RPMI8226 (cell line): Measurements from ENCODE around the gene B3GNT4.
A peak's percentile ranks its signal among the peaks of the same experiment; 100 is the strongest.
"Not testable (repeated sequence)": the region's sequence is repeated elsewhere in the genome, so short reads cannot be mapped to it uniquely, and the experiment has no call there.

Experiments used
- DNase-seq: peaks from one replicate; pipeline ENCODE4 v3.0.0-alpha.2; 2015

B3GNT4 gene

DNA sequence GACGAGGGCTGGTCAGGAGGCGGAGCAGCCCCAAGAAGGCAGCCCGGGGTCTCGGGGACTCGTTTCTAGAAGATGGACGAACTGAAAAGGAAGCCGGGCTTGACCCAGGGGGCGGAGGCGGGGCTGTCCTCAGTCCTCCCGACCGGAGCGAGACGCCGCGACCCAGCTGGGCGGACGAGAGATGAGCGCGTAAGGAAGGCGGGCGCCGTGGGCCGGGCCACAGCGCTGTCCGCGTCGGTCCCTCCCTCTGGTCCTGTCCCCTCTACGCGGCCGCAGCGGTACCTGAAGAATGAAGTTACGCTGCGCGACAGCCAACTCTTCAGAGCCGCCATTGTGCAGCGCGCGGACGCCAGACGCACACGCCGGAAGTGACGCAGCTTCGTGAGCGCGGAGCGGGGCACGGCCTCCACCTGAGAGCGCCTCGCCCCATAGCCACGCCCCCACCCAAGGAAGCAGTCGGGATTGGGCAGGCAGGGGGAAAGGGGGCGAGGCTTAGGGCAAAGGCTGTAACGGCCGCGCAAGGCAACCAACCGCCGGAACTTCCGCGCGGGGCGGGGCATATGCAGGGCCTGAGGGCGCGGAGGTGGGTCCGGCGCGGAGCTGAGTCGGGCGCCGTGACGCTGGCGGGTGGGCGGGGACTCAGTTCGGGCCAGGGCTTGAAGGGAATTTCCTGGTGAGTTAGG is 22.3 kb downstream of the B3GNT4 start, which contains the start of gene DIABLO:
TSS of gene DIABLO (minus strand) at position 370 of the 683 bp plus-strand sequence. CDS start at position 332, 38 bp downstream.
- DNase-seq: peak; percentile 99

DNA sequence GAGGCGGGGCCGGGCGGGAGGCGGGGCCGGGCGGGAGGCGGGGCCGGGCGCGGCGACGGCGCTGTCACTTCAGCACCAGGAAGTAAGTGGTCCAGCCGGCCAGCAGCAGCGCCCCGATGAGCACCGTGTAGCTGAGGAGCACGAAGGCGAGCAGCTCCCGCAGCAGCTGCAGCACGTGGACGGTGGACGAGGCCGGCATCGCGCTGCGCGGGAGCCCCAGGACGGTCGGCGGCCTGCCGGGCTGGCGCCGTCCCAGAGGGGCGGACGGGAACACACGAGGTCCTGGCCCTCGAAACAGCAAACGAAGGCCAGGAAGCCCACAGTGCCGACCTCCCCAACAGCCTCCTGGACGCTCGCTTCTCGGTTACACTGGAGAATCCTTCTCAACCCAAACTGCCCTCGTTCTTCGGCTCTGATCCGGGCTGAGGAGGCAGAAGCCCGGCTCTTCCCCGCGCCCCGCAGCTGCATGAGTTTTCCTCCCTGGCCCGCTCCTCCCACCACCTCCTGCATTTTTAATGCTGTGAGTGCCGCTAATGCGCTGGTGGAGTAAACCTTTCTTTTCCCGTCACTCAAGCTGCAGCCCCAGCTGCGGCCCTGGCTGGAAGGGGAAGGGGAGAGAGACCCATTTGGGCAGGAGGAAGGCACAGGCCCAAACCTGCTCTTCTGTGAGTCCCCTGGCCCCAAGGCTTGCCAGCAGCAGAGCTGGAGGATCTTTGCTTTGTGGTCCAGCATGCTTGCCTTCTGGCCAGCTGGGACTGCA is 23.0 kb downstream of the B3GNT4 start:
- DNase-seq: no peak

DNA sequence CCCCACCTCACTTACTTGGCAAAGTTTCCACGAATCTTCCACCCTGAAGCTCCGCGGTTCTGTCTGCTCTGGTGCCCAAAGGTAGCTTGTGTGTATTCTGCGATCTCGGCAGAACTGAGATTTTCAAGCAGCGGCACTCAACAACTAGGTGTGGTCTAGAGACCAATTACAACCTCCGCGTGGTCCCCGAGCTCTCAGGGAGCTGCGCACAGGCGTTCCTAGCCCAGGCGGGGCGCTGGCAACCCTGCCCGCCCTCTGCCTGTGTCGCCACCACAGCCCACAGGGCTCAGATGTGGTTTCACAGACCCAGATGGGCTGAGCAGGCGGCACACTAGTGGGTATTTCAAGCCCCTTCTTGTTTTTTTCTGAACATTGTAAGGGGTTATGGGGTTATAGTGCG is 23.8 kb downstream of the B3GNT4 start:
- no peak for DNase-seq

DNA sequence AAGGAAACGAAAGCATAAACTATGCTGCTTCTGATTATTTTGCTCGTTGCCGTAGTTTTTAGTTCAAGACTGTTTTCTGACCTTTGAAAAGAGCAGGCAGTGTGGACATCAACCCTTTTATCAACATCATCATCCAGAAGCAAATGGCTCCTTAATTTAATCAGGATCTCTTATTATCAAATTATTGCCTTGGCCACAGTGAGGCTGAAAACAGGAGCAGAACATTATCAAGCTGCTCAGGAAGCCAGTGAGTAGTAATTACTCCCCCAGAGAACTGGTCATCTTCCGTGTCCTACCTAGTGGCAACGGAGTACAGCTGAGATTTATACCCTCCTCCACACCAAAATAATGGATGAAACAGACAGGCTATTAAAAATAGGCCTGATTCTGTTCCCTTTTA is 24.6 kb downstream of the B3GNT4 start:
- DNase-seq: no peak

- DNase-seq: no peak
Observed at GRCh38 chr12:122230798-122231197, 27.3 kb downstream of the B3GNT4 start.

GRCh38 chr12:122232691-122233090 is 29.2 kb downstream of the B3GNT4 start:
- DNase-seq: no peak

- no peak for DNase-seq
Observed at GRCh38 chr12:122235741-122236140, 32.2 kb downstream of the B3GNT4 start.

DNA sequence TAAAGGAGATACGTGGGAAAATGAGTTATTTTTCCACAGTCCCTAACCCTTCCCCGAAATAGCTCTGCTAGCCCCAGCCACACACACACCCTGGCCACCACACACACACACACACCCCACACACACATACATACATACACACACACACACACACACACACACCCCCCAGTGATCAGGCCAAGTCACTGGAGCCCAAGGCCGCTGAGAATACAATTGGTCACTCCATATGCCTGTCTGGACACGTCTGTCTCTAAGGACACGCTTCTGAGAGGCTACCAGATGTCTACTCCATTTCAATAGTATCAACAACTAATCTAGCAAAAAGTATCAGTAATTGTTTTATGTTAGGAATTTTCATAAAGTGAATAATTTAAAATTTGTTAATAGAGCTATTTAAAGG is 35.4 kb downstream of the B3GNT4 start:
- DNase-seq: no peak

- DNase-seq: no peak
Observed at GRCh38 chr12:122243965-122244364, 40.5 kb downstream of the B3GNT4 start.

DNA sequence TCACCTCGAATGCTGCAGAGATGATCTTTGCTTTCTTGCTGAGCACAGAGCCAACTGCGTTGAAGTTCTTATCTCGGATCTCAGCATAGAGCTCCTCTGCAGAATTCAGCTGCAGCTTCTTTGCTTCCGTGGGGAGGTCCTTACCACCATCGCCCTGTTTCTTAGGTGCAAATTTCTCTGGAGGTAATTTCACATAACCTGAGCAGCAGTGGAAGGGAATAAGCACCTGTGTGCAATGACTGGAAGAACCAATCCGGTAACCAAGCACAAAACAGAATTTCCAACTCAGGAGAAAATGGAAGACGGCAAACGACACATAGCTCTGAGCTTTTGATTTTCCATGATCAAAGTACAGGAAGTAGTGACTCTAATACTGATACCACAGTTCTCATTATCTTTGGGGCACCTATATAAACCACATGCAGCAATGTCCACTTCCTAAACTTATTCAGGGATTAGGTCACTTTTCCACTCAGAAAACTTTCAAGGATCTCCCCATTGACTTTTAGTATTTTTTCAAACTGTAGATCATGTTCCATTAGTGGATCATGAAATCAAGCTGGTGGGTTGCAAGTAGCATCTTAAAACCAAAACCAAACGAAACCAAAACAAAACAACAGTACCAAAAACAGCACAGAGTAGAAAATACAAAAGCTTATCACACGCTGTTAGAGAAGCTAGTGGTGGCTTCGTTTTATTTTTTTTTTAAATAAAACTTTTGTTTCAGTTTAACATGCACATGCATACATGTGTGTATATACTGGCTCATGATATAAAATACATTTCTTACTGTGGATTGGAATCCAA is 41.3 kb downstream of the B3GNT4 start:
- no peak for DNase-seq

DNA sequence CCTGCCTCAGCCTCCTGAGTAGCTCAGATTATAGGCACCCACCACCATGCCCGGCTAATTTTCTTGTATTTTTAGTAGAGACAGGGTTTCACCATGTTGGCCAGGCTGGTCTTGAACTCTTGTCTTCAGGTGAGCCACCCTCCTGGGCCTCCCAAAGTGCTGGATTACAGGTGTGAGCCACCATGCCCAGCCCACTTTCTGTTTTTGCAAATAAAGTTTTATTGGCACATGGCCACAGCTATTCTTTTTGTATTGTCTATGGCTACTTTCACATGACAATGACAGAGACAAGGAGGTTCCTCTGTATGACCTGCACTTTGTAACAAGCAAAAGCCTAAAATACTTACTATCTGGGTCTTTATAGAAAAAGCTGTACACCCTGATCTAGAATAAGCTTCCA is 42.0 kb downstream of the B3GNT4 start:
- no peak for DNase-seq

GRCh38 chr12:122250047-122250446 is 46.5 kb downstream of the B3GNT4 start:
- no peak for DNase-seq

- no peak for DNase-seq
Observed at GRCh38 chr12:122250536-122250935, 47.0 kb downstream of the B3GNT4 start.

GRCh38 chr12:122258462-122258861 is 55.0 kb downstream of the B3GNT4 start:
- not testable (repeated sequence) for DNase-seq
